Activated naive CD8-positive, alpha-beta T cell (primary cell): ENCODE data around the gene NUCB2.

Source experiments
- H3K27ac Mint-ChIP-seq: one replicate; pipeline ENCODE4 v1.8.0; 2021; ENCODE audit warnings: mixed read lengths
- H3K27me3 Mint-ChIP-seq: one replicate; pipeline ENCODE4 v1.8.0; 2021; ENCODE audit warnings: mixed read lengths
- H3K36me3 Mint-ChIP-seq: one replicate; pipeline ENCODE4 v1.8.0; 2021; ENCODE audit warnings: mixed read lengths
- H3K4me1 Mint-ChIP-seq: one replicate; pipeline ENCODE4 v1.8.0; 2021; ENCODE audit warnings: low read depth, mixed read lengths
- H3K4me3 Mint-ChIP-seq: one replicate; pipeline ENCODE4 v1.8.0; 2021; ENCODE audit warnings: mild to moderate bottlenecking, mixed read lengths
- H3K9me3 Mint-ChIP-seq: one replicate; pipeline ENCODE4 v1.8.0; 2021; ENCODE audit warnings: low read depth, mixed read lengths

NUCB2 gene

DNA sequence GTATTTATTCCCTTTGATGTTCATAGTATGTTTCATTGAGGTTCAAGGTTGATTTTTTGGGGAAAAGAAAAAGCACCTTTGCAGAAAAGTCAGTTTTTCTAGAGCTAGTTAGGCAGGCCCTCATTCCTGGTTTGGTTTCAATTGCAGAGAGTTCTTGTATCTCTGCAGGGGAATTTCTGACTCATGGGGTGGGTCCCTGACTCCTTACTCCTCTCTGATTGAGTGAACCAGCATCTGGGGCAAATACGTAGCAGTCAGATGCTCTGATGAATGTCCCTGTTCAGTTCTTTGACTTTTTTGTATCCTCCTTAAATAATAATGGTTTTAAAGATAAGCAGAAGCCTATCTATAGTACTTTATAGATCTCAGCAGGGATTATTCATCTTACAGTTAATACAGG is 67.4 kb downstream of the NUCB2 start:
- peak overlapping the region; percentile 56 for H3K27ac Mint-ChIP-seq
- peaks cover 2% of the 10 kb centered on the region for H3K36me3 Mint-ChIP-seq
- H3K4me1 Mint-ChIP-seq = peaks cover 15% of the 10 kb centered on the region
- H3K27me3 Mint-ChIP-seq = no peaks in the 10 kb centered on the region
- H3K4me3 Mint-ChIP-seq = no peak overlapping the region
- no peaks in the 10 kb centered on the region for H3K9me3 Mint-ChIP-seq

- H3K4me3 Mint-ChIP-seq = no peak overlapping the region
These were observed 71.1 kb downstream of the NUCB2 start for GRCh38 chr11:17347676-17348075.

GRCh38 chr11:17350455-17351171 is 74.1 kb downstream of the NUCB2 start:
- no peaks in the 10 kb centered on the region for H3K27me3 Mint-ChIP-seq
- H3K4me1 Mint-ChIP-seq = peaks cover 33% of the 10 kb centered on the region
- H3K36me3 Mint-ChIP-seq = no peaks in the 10 kb centered on the region
- H3K27ac Mint-ChIP-seq = peak overlapping the region; percentile 64
- H3K4me3 Mint-ChIP-seq = peak overlapping the region; percentile 94
- H3K9me3 Mint-ChIP-seq = no peaks in the 10 kb centered on the region

More at GRCh38 chr11:17347676-17348075, 71.1 kb downstream of the NUCB2 start:
- peaks cover 30% of the 10 kb centered on the region for H3K4me1 Mint-ChIP-seq
- H3K9me3 Mint-ChIP-seq = no peaks in the 10 kb centered on the region
- H3K27ac Mint-ChIP-seq = no peak overlapping the region
- H3K36me3 Mint-ChIP-seq = no peaks in the 10 kb centered on the region
- H3K27me3 Mint-ChIP-seq = no peaks in the 10 kb centered on the region

GRCh38 chr11:17351172-17351509 is 74.6 kb downstream of the NUCB2 start:
- Mint-ChIP-seq H3K27me3 (no peaks in the 10 kb centered on the region), H3K4me3 (peak overlapping the region; percentile 94), H3K36me3 (no peaks in the 10 kb centered on the region), H3K27ac (peak overlapping the region; percentile 64), H3K9me3 (no peaks in the 10 kb centered on the region), H3K4me1 (peaks cover 33% of the 10 kb centered on the region)

GRCh38 chr11:17351510-17352176 is 75.1 kb downstream of the NUCB2 start, which contains the start of gene NCR3LG1:
TSS of gene NCR3LG1 (plus strand) at chr11:17351800. CDS start at chr11:17351970, 170 bp downstream.
- Mint-ChIP-seq H3K9me3 (no peaks in the 10 kb centered on the region), H3K36me3 (peaks cover 2% of the 10 kb centered on the region), H3K4me3 (peak within 1 kb of the TSS; percentile 94), H3K27ac (peak within 1 kb of the TSS; percentile 87), H3K4me1 (peaks cover 33% of the 10 kb centered on the region), H3K27me3 (no peaks in the 10 kb centered on the region)

GRCh38 chr11:17352950-17353820 is 76.6 kb downstream of the NUCB2 start:
- H3K27me3 Mint-ChIP-seq = no peaks in the 10 kb centered on the region
- peaks cover 5% of the 10 kb centered on the region for H3K36me3 Mint-ChIP-seq
- H3K4me3 Mint-ChIP-seq = peak overlapping the region; percentile 94
- no peaks in the 10 kb centered on the region for H3K9me3 Mint-ChIP-seq
- peaks cover 35% of the 10 kb centered on the region for H3K4me1 Mint-ChIP-seq
- peak overlapping the region; percentile 87 for H3K27ac Mint-ChIP-seq

GRCh38 chr11:17353821-17354600 is 77.5 kb downstream of the NUCB2 start:
- peak overlapping the region; percentile 83 for H3K27ac Mint-ChIP-seq
- peak overlapping the region; percentile 94 for H3K4me3 Mint-ChIP-seq
- H3K9me3 Mint-ChIP-seq = no peaks in the 10 kb centered on the region
- H3K4me1 Mint-ChIP-seq = peaks cover 38% of the 10 kb centered on the region
- no peaks in the 10 kb centered on the region for H3K27me3 Mint-ChIP-seq
- peaks cover 7% of the 10 kb centered on the region for H3K36me3 Mint-ChIP-seq

DNA sequence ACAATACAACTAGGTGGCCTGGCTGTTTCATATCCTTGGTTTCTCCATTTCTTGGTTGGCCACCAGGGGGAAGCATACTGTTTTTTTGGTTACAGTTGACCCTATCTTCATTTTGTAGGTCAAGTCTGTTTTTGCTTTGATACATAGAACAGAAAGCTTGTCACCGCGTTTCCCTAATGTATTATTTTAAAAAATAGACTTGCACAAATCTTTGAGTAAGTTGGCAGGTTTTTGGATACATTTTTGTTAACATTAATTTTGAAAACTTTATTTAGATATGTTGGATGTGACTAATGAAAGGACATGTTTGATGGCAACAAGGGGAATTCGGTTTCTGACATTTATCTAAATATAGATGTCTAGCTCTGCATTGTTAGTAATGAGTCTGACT is 78.1 kb downstream of the NUCB2 start:
- peaks cover 11% of the 10 kb centered on the region for H3K36me3 Mint-ChIP-seq
- peaks cover 38% of the 10 kb centered on the region for H3K4me1 Mint-ChIP-seq
- peak overlapping the region; percentile 83 for H3K27ac Mint-ChIP-seq
- H3K27me3 Mint-ChIP-seq = no peaks in the 10 kb centered on the region
- H3K4me3 Mint-ChIP-seq = peak overlapping the region; percentile 94
- no peaks in the 10 kb centered on the region for H3K9me3 Mint-ChIP-seq

DNA sequence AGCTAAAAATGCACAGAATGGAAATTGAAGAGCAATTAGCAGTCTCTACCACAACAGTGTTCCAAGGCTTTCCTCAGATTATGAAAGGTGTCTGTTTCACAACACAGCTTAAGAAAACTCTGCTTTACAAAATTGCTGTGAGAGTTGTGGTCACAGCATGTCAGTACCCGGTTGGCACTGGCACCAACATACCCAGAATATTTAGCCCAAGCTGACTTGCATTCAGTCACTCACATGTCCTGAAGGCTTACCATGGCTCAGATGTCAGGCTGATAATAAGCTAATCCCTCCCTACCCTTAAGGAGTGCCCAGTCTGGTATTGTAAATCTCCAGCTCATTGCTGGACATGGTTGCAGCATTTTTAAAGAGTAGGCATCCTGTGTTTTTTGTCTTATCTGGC is 90.0 kb downstream of the NUCB2 start:
- Mint-ChIP-seq H3K9me3 (peaks cover 15% of the 10 kb centered on the region), H3K27ac (no peak overlapping the region), H3K4me1 (peaks cover 2% of the 10 kb centered on the region), H3K27me3 (no peaks in the 10 kb centered on the region), H3K4me3 (no peak overlapping the region), H3K36me3 (peaks cover 50% of the 10 kb centered on the region)

GRCh38 chr11:17368551-17368950 is 92.0 kb downstream of the NUCB2 start:
- no peak overlapping the region for H3K27ac Mint-ChIP-seq
- H3K4me3 Mint-ChIP-seq = no peak overlapping the region
- H3K9me3 Mint-ChIP-seq = peaks cover 23% of the 10 kb centered on the region
- no peaks in the 10 kb centered on the region for H3K27me3 Mint-ChIP-seq
- peaks cover 61% of the 10 kb centered on the region for H3K36me3 Mint-ChIP-seq
- H3K4me1 Mint-ChIP-seq = no peaks in the 10 kb centered on the region

DNA sequence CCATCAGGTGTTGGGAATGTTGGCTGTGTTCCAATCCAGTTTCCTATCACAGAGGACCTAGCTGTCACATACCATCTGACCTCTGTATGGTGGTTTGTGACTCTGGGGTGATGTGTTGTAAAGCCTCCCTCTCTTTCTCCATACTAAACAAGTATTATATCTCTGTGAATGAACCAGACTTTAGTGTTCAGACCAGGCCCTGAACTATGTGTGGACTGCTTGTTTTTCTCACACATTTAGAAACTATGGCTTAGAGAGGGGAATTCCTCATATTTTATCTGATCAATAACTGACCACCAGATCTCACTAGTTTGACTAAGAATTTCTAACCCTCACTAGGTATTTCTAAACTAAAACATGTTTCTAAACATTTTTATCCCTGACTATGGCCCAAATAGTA is 92.6 kb downstream of the NUCB2 start:
- Mint-ChIP-seq H3K36me3 (peaks cover 59% of the 10 kb centered on the region), H3K4me3 (no peak overlapping the region), H3K27me3 (no peaks in the 10 kb centered on the region), H3K4me1 (no peaks in the 10 kb centered on the region), H3K27ac (no peak overlapping the region), H3K9me3 (peaks cover 23% of the 10 kb centered on the region)

DNA sequence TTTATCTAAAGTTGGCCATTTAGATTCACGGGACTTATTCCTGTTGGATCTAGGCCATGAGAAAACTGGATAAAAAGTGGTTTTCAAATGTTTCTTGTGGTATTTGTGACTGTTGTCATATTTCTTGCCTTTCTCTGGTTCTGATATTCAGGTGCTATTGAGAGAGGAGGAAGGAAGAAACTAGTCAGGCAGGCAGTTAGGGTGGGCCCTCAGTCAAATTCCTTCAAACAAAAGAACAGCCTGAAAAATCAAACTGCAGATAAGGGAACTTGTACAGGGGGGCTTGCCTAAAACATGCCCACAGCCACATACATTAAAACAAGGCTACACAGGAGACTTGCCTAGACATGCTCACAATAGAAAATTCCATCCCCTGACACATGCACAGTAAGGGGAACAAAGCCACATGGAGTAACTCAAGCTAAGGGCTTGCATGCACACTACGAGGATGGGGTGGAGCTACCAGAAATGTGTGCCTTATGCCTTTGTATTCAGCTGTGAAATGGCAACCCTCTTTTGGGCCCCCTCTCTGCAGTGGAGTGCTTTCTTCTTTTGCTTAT is 93.2 kb downstream of the NUCB2 start:
- peaks cover 63% of the 10 kb centered on the region for H3K36me3 Mint-ChIP-seq
- no peak overlapping the region for H3K4me3 Mint-ChIP-seq
- no peaks in the 10 kb centered on the region for H3K27me3 Mint-ChIP-seq
- no peaks in the 10 kb centered on the region for H3K4me1 Mint-ChIP-seq
- no peak overlapping the region for H3K27ac Mint-ChIP-seq
- H3K9me3 Mint-ChIP-seq = peaks cover 26% of the 10 kb centered on the region

GRCh38 chr11:17371614-17372013 is 95.1 kb downstream of the NUCB2 start:
- H3K27me3 Mint-ChIP-seq = no peaks in the 10 kb centered on the region
- H3K36me3 Mint-ChIP-seq = peaks cover 64% of the 10 kb centered on the region
- no peak overlapping the region for H3K27ac Mint-ChIP-seq
- H3K4me3 Mint-ChIP-seq = no peak overlapping the region
- peaks cover 26% of the 10 kb centered on the region for H3K9me3 Mint-ChIP-seq
- no peaks in the 10 kb centered on the region for H3K4me1 Mint-ChIP-seq

GRCh38 chr11:17375547-17375946 is 99.0 kb downstream of the NUCB2 start:
- no peak overlapping the region for H3K27ac Mint-ChIP-seq
- no peaks in the 10 kb centered on the region for H3K27me3 Mint-ChIP-seq
- peaks cover 20% of the 10 kb centered on the region for H3K9me3 Mint-ChIP-seq
- H3K4me3 Mint-ChIP-seq = no peak overlapping the region
- H3K4me1 Mint-ChIP-seq = no peaks in the 10 kb centered on the region
- peaks cover 39% of the 10 kb centered on the region for H3K36me3 Mint-ChIP-seq
